Prostate gland (tissue), 2 donors: ENCODE data around the gene EXOC8.

ENCODE experiments used
- POLR2A ChIP-seq: fragments of 450-650 bp; IDR thresholded peaks from one replicate; pipeline ENCODE4 v1.6.1; 2016; ENCODE audit warnings: antibody characterized with exemption, mild to moderate bottlenecking
- POLR2AphosphoS5 ChIP-seq: sonication (generic); formaldehyde crosslinking; IDR thresholded peaks from one replicate; pipeline ENCODE4 v1.6.1; 2017; ENCODE audit warnings: antibody characterized with exemption
- TF ChIP-seq, protein P1 (sequence below), 4 experiments: fragments of 200-600 bp in 2 of 4; fragments of 450-650 bp in 2 of 4; sonication (generic) in 2 of 4; IDR thresholded peaks; 1 replicate in 3 of 4; 2 replicates in 1 of 4; pipeline ENCODE4 v1.5.1; 2016 to 2019; ENCODE audit warnings: antibody characterized with exemption in 4 of 4, mild to moderate bottlenecking in 2 of 4, moderate library complexity in 2 of 4

DNA sequence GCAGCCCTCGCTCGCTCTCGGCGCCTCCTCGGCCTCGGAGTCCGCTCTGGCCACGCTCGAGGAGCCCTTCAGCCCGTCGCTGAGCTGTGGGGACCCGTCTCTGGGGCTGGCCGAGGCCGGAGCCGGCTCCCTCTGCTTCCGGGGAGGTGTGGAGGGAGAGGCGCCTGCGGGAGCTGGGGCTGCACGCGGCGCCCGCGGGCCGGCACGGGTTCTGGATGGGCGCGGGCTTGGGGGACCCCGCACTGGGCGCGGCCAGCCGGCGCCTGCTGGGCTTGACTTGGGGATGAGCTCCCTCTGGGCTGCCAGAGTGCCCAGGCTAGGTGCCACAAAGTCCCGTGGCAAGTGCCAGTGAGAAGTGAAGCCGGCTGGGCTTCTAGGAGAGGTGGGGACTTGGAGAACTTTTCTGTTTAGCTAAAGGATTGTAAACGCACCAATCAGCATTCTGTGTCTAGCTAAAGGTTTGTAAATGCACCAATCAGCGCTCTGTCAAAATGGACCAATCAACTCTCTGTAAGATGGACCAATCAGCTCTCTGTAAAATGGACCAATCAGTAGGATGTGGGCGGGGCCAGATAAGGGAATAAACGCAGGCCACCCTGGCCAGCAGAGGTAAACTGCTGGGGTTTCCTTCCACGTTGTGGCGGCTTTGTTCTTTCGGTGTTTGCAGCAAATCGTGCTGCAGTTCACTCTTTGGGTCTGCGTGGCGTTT is 20.2 kb downstream of the EXOC8 start:
- TF ChIP-seq, protein P1, sequence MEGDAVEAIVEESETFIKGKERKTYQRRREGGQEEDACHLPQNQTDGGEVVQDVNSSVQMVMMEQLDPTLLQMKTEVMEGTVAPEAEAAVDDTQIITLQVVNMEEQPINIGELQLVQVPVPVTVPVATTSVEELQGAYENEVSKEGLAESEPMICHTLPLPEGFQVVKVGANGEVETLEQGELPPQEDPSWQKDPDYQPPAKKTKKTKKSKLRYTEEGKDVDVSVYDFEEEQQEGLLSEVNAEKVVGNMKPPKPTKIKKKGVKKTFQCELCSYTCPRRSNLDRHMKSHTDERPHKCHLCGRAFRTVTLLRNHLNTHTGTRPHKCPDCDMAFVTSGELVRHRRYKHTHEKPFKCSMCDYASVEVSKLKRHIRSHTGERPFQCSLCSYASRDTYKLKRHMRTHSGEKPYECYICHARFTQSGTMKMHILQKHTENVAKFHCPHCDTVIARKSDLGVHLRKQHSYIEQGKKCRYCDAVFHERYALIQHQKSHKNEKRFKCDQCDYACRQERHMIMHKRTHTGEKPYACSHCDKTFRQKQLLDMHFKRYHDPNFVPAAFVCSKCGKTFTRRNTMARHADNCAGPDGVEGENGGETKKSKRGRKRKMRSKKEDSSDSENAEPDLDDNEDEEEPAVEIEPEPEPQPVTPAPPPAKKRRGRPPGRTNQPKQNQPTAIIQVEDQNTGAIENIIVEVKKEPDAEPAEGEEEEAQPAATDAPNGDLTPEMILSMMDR (IDR thresholded peaks at IDR 0.05) = no peak
- TF ChIP-seq POLR2A = no peak
- no peak for TF ChIP-seq POLR2AphosphoS5
